ENCODE results near the gene UBL4A.

DNA sequence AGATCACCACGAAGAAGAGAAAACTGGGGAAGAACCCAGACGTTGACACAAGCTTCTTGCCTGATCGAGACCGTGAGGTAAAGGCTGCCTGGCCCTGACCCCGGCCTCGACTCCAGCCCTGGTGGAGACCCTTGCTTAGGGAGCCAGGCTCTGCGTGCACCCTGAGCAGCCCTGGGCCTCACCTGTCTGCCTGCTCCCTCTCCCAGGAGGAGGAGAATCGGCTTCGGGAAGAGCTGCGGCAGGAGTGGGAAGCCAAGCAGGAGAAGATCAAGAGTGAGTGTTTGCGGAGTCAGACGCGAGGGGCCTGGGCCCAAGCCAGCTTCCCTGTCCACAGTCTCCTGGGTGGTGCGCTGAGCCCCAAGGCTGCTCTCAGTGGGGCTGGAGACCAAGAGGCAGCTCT, 37.9 kb downstream of the UBL4A start:
- TF ChIP-seq GATA2 (IDR thresholded peaks at IDR 0.05; ENCODE audit: low read depth, low read length) (no peak), GATA3 (IDR thresholded peaks at IDR 0.05; ENCODE audit: low read depth, low read length) (no peak)
